Measurements from ENCODE around the gene HOXC12.

- no peak for TF ChIP-seq CTCF (IDR thresholded peaks at IDR 0.05)
- no peak for TF ChIP-seq EZH2 (IDR thresholded peaks at IDR 0.05; ENCODE audit: borderline replicate concordance, insufficient read depth, low read depth, low read length, poor library complexity, severe bottlenecking)
These were observed 24.0 kb downstream of the HOXC12 start for GRCh38 chr12:53978477-53979356.
